HUES48 (cell line): ENCODE data around the gene PTGES2.
"Not testable (repeated sequence)": the region's sequence is repeated elsewhere in the genome, so short reads cannot be mapped to it uniquely, and the experiment has no call there.

ENCODE experiments used
- H3K27ac ChIP-seq: one replicate; pipeline ENCODE4 v1.7.0; 2013; ENCODE audit warnings: low read depth, low read length, inconsistent platforms
- H3K27me3 ChIP-seq: 2 replicates; pipeline ENCODE4 v1.6.1; 2013; ENCODE audit warnings: mild to moderate bottlenecking, low read length; ENCODE audit not compliant: control insufficient read depth, insufficient read depth
- H3K36me3 ChIP-seq: 2 replicates; pipeline ENCODE4 v1.6.1; 2013; ENCODE audit warnings: low read length; ENCODE audit not compliant: control insufficient read depth, insufficient read depth
- H3K4me1 ChIP-seq: 2 replicates; pipeline ENCODE4 v1.6.1; 2013; ENCODE audit warnings: mild to moderate bottlenecking, low read length; ENCODE audit not compliant: control insufficient read depth, insufficient read depth
- H3K4me3 ChIP-seq: 2 replicates; pipeline ENCODE4 v1.5.1; 2013; ENCODE audit warnings: mild to moderate bottlenecking, low read depth, low read length
- H3K9ac ChIP-seq: 2 replicates; pipeline ENCODE4 v1.6.1; 2013; ENCODE audit warnings: mild to moderate bottlenecking, low read depth, low read length, moderate library complexity
- H3K9me3 ChIP-seq: 2 replicates; pipeline ENCODE4 v1.6.1; 2013; ENCODE audit warnings: low read length; ENCODE audit not compliant: control insufficient read depth, insufficient read depth

Gene PTGES2

DNA sequence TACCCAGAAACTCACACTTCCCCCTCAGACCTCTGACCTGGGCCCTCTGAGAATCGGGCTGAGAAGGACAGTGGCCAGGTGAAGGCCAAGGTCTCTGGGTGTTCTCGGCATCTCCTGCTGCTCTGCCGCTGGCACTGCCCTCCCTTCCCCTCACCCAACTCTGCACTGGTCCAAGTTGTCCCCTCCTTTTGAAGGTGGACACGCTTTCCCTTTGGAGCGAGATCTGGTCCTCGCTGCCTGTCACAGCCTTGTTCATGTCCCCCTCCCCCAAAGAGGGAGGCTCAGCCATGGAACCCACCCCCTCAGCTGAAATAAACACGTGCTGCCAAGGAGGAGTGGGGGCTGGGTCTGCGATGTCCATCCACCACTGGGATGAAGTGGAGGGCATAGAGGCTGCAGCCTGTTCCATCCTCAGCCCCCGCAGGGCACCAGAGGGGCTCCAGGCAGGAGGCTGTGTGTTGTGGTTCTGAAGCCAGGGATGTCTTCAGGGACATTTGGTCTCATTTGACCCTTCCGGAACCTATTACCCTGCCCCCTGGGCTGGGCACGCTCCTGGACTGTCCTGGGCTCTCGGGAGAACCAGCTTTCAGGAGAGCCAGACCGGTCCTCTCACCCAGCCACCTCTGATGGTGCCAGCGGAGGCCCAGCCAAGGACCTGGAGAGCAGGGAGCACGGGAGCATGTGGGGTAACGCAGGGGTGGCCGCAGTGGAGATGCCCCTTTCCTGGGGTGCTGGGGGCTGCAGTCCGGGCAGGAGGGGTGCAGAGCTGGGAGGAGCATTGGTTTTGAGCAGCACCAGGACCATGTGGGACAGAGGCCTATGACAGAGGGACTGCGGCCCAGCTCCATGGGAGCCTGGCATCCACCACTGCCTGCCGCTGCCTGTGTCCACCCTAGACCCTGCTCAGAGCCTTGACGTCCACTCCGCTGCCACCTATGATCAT lies 17.0 kb upstream of the PTGES2 start:
- Histone ChIP-seq H3K9me3 (no peaks in the 10 kb centered on the region), H3K4me1 (no peaks in the 10 kb centered on the region), H3K9ac (no peak overlapping the region), H3K36me3 (no peaks in the 10 kb centered on the region), H3K27ac (no peak overlapping the region), H3K27me3 (no peaks in the 10 kb centered on the region), H3K4me3 (no peak overlapping the region)

DNA sequence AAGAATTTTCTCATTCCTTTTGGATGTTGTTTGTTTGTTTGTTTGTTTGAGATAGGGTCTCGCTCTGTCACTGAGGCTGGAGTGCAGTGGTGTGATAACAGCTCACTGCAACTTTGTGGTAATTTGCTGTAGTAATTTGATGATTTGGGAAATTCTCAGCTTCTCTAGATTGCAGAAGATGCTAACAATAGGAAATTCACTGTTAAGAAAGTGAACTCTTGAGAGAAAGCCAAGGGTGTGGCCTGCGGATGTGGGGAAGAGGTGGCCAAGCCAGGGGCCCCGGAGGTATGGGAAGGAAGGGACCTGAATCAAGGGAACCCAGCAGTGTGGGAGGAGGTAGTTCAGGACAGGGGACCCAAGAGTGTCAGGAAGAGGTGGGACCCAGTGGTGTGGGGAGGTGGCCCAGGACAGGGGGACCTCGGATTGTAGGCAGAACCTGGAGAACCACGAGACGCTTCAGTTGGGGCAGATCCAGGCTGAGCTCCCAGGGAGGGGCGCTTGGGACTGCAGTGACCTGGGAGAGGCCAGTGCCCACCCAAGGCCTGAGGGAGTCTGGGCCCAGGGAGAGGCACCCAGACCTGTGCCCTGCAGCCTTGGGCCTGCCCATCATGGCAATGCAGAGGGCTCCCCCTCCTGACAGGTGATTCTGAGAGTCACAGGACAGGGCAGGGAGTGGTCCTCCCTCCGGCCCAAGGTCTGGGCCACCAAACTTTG lies 16.2 kb upstream of the PTGES2 start:
- no peak overlapping the region for H3K4me3 ChIP-seq
- H3K9ac ChIP-seq = no peak overlapping the region
- H3K27ac ChIP-seq = no peak overlapping the region

GRCh38 chr9:128142596-128142995 lies 15.1 kb upstream of the PTGES2 start:
- H3K36me3 ChIP-seq = no peaks in the 10 kb centered on the region
- no peak overlapping the region for H3K4me3 ChIP-seq
- no peaks in the 10 kb centered on the region for H3K9me3 ChIP-seq
- no peaks in the 10 kb centered on the region for H3K4me1 ChIP-seq
- H3K27ac ChIP-seq = no peak overlapping the region
- H3K9ac ChIP-seq = no peak overlapping the region
- no peaks in the 10 kb centered on the region for H3K27me3 ChIP-seq

More for the DNA sequence above, 16.2 kb upstream of the PTGES2 start:
- H3K27me3 ChIP-seq = no peaks in the 10 kb centered on the region
- no peaks in the 10 kb centered on the region for H3K9me3 ChIP-seq
- no peaks in the 10 kb centered on the region for H3K36me3 ChIP-seq
- no peaks in the 10 kb centered on the region for H3K4me1 ChIP-seq

GRCh38 chr9:128142061-128142460 lies 14.5 kb upstream of the PTGES2 start:
- H3K27me3 ChIP-seq = no peaks in the 10 kb centered on the region
- H3K4me3 ChIP-seq = no peak overlapping the region
- no peaks in the 10 kb centered on the region for H3K9me3 ChIP-seq
- no peaks in the 10 kb centered on the region for H3K4me1 ChIP-seq
- no peak overlapping the region for H3K9ac ChIP-seq
- no peak overlapping the region for H3K27ac ChIP-seq
- no peaks in the 10 kb centered on the region for H3K36me3 ChIP-seq

DNA sequence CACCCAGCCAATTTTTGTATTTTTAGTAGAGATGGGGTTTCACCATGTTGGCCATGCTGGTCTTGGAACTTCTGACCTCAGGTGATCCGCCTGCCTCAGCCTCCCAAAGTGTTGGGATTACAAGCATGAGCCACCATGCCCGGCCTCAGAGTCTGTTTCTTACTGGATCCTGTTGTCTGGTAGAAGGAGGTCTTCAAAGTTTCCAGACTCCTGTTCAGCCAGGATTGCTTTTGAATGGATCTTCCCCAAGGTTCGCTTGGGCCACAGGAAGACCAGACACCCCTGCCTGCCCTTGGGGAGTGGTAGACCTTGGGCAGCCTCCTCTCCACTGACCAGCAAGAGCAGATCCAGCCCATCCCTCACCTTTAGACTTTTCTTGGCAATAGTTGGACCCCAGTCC lies 14.1 kb upstream of the PTGES2 start:
- Histone ChIP-seq H3K36me3 (no peaks in the 10 kb centered on the region), H3K9ac (no peak overlapping the region), H3K9me3 (no peaks in the 10 kb centered on the region), H3K27me3 (no peaks in the 10 kb centered on the region), H3K27ac (no peak overlapping the region), H3K4me3 (no peak overlapping the region), H3K4me1 (no peaks in the 10 kb centered on the region)

DNA sequence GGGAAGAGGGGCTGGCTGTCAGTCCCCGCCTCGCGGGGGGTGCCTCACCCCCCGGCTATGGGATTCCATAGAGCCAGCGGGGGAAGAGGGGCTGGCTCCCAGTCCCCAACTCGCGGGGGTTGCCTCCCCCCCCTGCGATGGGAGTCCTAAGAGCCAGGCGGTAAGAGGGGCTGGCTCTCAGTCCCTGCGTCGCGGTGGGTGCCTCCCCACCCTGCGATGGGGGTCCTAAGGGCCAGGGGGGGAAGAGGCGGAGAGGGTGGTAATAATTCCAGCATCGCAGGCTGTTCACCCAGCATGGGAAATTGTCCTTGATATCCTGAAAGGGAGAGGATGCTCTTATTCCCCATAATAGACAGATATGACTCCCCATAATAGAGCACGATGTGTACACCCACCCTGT lies 12.1 kb upstream of the PTGES2 start:
- H3K27ac ChIP-seq = no peak overlapping the region
- H3K27me3 ChIP-seq = no peaks in the 10 kb centered on the region
- H3K9ac ChIP-seq = no peak overlapping the region
- no peaks in the 10 kb centered on the region for H3K36me3 ChIP-seq
- no peaks in the 10 kb centered on the region for H3K9me3 ChIP-seq
- no peak overlapping the region for H3K4me3 ChIP-seq
- H3K4me1 ChIP-seq = no peaks in the 10 kb centered on the region

GRCh38 chr9:128138001-128138400 lies 10.5 kb upstream of the PTGES2 start:
- Histone ChIP-seq H3K4me3 (no peak overlapping the region), H3K9ac (no peak overlapping the region), H3K36me3 (no peaks in the 10 kb centered on the region), H3K27me3 (no peaks in the 10 kb centered on the region), H3K9me3 (no peaks in the 10 kb centered on the region), H3K4me1 (no peaks in the 10 kb centered on the region), H3K27ac (no peak overlapping the region)

GRCh38 chr9:128136816-128137793 lies 9.6 kb upstream of the PTGES2 start:
- Histone ChIP-seq H3K36me3 (no peaks in the 10 kb centered on the region), H3K4me1 (no peaks in the 10 kb centered on the region), H3K4me3 (no peak overlapping the region), H3K9me3 (no peaks in the 10 kb centered on the region), H3K9ac (no peak overlapping the region), H3K27ac (no peak overlapping the region), H3K27me3 (no peaks in the 10 kb centered on the region)

DNA sequence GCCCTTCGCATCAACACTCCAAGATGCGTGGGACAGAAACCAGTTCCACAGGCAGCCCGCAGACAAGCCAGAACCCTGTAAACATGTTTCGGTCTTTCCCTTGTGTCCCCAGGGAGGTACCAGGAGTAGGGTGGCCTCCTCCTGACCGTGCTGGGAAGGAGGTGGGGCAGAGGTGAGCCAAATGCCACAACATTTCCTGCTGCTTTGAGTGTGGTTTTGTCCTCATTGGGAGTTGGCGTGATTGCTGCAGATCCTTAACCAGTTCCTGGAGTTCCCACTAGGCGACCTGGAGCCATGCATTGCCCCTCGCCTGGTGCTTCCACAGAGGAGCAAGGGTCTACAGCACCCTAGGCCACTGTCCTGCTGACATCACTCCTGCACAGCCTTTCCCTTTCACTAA lies 8.0 kb upstream of the PTGES2 start:
- not testable (repeated sequence) for H3K9me3 ChIP-seq, H3K27me3 ChIP-seq, H3K4me3 ChIP-seq, H3K4me1 ChIP-seq, H3K9ac ChIP-seq, H3K27ac ChIP-seq, H3K36me3 ChIP-seq

DNA sequence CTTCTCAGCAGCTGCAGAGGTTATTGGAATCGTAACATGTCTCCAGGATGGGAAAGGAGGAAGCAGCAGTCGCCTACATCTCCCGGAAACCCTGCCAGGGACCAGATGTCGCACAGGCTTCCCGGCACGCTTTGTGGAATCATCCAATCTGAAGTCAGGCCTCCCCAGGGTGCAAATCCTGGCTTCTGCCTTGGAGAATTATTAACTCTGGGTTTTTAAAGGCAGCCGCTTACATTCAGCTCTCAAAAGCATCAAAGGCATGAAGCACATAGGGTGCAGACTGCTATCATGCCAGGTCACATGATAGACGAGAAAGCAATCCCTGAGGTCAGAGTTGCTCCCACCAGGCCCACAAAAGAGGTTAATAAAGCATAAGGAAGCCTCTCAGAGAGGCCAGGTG lies 4.6 kb upstream of the PTGES2 start:
- H3K27me3 ChIP-seq, H3K36me3 ChIP-seq, H3K27ac ChIP-seq, H3K9ac ChIP-seq, H3K4me1 ChIP-seq, H3K4me3 ChIP-seq, H3K9me3 ChIP-seq: not testable (repeated sequence)
